ENCODE measurements around the gene ATM. TPM values are rescaled to one million over a fixed set of nuclear protein-coding genes. Genes with fewer than 3 reads are reported as not detected.

The ATM gene
- total and polyA plus RNA-seq, 2 experiments from 2014 or later, result 7.5 to 43.0 TPM

- H3K27me3 ChIP-seq, result no peaks in the 10 kb centered on the region
- no peak overlapping the region for H2AFZ ChIP-seq
- DNase-seq (ENCODE audit: low spot score), result no peak
- no peak overlapping the region for H3K4me3 ChIP-seq
- no peaks in the 10 kb centered on the region for H3K9me3 ChIP-seq (ENCODE audit: low read depth)
- no peaks in the 10 kb centered on the region for H3K4me1 ChIP-seq (ENCODE audit: insufficient read depth)
- no peaks in the 10 kb centered on the region for H3K9me2 ChIP-seq (replicated peaks; ENCODE audit: insufficient read depth)
- H4K20me1 ChIP-seq (ENCODE audit: insufficient read depth, poor library complexity, severe bottlenecking), result no peaks in the 10 kb centered on the region
- H3K27ac ChIP-seq, result no peak overlapping the region
- peaks cover 71% of the 10 kb centered on the region for H3K79me2 ChIP-seq
- H3K4me2 ChIP-seq, result no peak overlapping the region
- WGBS (ENCODE audit: low lambda C conversion rate, missing lambda C conversion rate), result 93% methylated on average over 6 of the region's 6 CpGs
- TF ChIP-seq CTCF (IDR thresholded peaks at IDR 0.05; ENCODE audit: poor library complexity) (no peak), EZH2 (IDR thresholded peaks at IDR 0.05; ENCODE audit: borderline replicate concordance) (no peak), EZH2phosphoT487 (IDR thresholded peaks at IDR 0.05; ENCODE audit: low read depth, severe bottlenecking, unreplicated experiment) (no peak)
- H3K36me3 ChIP-seq (replicated peaks; ENCODE audit: insufficient read depth, low read depth), result no peaks in the 10 kb centered on the region
Observed at GRCh38 chr11:108207683-108208060, 15.2 kb upstream of the ATM start.

- WGBS (ENCODE audit: low lambda C conversion rate, missing lambda C conversion rate), result 96% methylated on average over 1 of the region's 1 CpG
- Histone ChIP-seq H4K20me1 (ENCODE audit: insufficient read depth, poor library complexity, severe bottlenecking) (no peaks in the 10 kb centered on the region), H3K4me3 (no peak overlapping the region), H3K27me3 (no peaks in the 10 kb centered on the region), H3K36me3 (replicated peaks; ENCODE audit: insufficient read depth, low read depth) (no peaks in the 10 kb centered on the region), H3K4me1 (ENCODE audit: insufficient read depth) (no peaks in the 10 kb centered on the region), H2AFZ (no peak overlapping the region), H3K27ac (no peak overlapping the region), H3K4me2 (no peak overlapping the region), H3K9me2 (replicated peaks; ENCODE audit: insufficient read depth) (no peaks in the 10 kb centered on the region), H3K9me3 (ENCODE audit: low read depth) (no peaks in the 10 kb centered on the region), H3K79me2 (peaks cover 77% of the 10 kb centered on the region)
- no peak for TF ChIP-seq EZH2 (IDR thresholded peaks at IDR 0.05; ENCODE audit: borderline replicate concordance)
- no peak for TF ChIP-seq CTCF (IDR thresholded peaks at IDR 0.05; ENCODE audit: poor library complexity)
- TF ChIP-seq EZH2phosphoT487 (IDR thresholded peaks at IDR 0.05; ENCODE audit: low read depth, severe bottlenecking, unreplicated experiment), result no peak
- no peak for DNase-seq (ENCODE audit: low spot score)
Observed at GRCh38 chr11:108210441-108210840, 12.4 kb upstream of the ATM start.

- DNase-seq (ENCODE audit: low spot score), result no peak
Observed at GRCh38 chr11:108213784-108214183, 9.1 kb upstream of the ATM start.

More at GRCh38 chr11:108213784-108214183, 9.1 kb upstream of the ATM start:
- 98% methylated on average over 2 of the region's 2 CpGs for WGBS (ENCODE audit: low lambda C conversion rate, missing lambda C conversion rate)
- Histone ChIP-seq H3K9me3 (ENCODE audit: low read depth) (no peaks in the 10 kb centered on the region), H2AFZ (no peak overlapping the region), H3K4me3 (no peak overlapping the region), H4K20me1 (ENCODE audit: insufficient read depth, poor library complexity, severe bottlenecking) (no peaks in the 10 kb centered on the region), H3K9me2 (replicated peaks; ENCODE audit: insufficient read depth) (no peaks in the 10 kb centered on the region), H3K36me3 (replicated peaks; ENCODE audit: insufficient read depth, low read depth) (no peaks in the 10 kb centered on the region), H3K27me3 (no peaks in the 10 kb centered on the region), H3K4me2 (no peak overlapping the region), H3K79me2 (peaks cover 88% of the 10 kb centered on the region), H3K27ac (no peak overlapping the region), H3K4me1 (ENCODE audit: insufficient read depth) (no peaks in the 10 kb centered on the region)
- TF ChIP-seq EZH2phosphoT487 (IDR thresholded peaks at IDR 0.05; ENCODE audit: low read depth, severe bottlenecking, unreplicated experiment) (no peak), EZH2 (IDR thresholded peaks at IDR 0.05; ENCODE audit: borderline replicate concordance) (no peak), CTCF (IDR thresholded peaks at IDR 0.05; ENCODE audit: poor library complexity) (no peak)

Data from hepatocyte (in vitro differentiated cells).